Osteocyte (in vitro differentiated cells): Measurements from ENCODE around the gene RBP3. TPM values are rescaled to one million over a fixed set of nuclear protein-coding genes. Genes with fewer than 3 reads are reported as not detected.

ENCODE experiments used
- DNase-seq: peaks from one replicate; pipeline ENCODE4 v3.0.0; 2021; ENCODE audit warnings: mixed read lengths; ENCODE audit not compliant: unreplicated experiment; ENCODE audit errors: extremely low spot score
- H3K27ac Mint-ChIP-seq: one replicate; pipeline ENCODE4 v1.8.0; 2021; ENCODE audit warnings: mild to moderate bottlenecking, mixed read lengths; ENCODE audit not compliant: unreplicated experiment
- H3K27me3 Mint-ChIP-seq: one replicate; pipeline ENCODE4 v1.8.0; 2021; ENCODE audit warnings: mixed read lengths; ENCODE audit not compliant: unreplicated experiment
- H3K36me3 Mint-ChIP-seq: one replicate; pipeline ENCODE4 v1.8.0; 2021; ENCODE audit warnings: mixed read lengths; ENCODE audit not compliant: unreplicated experiment
- H3K4me1 Mint-ChIP-seq: one replicate; pipeline ENCODE4 v1.8.0; 2021; ENCODE audit warnings: mixed read lengths; ENCODE audit not compliant: unreplicated experiment
- H3K4me3 Mint-ChIP-seq: one replicate; pipeline ENCODE4 v1.8.0; 2021; ENCODE audit warnings: mild to moderate bottlenecking, moderate library complexity, mixed read lengths; ENCODE audit not compliant: unreplicated experiment
- H3K9me3 Mint-ChIP-seq: one replicate; pipeline ENCODE4 v1.8.0; 2021; ENCODE audit warnings: mixed read lengths; ENCODE audit not compliant: unreplicated experiment
- total RNA-seq: library from RNA; stranded (reverse); gene quantifications from 2 replicates; pipeline ENCODE4 v1.2.1, GENCODE V29; 2021
- TF ChIP-seq, protein P1 (sequence below): fragments of 200-600 bp; sonication (generic); IDR thresholded peaks from 2 replicates; pipeline ENCODE4 v1.5.0; 2021; ENCODE audit warnings: antibody characterized with exemption, mild to moderate bottlenecking, moderate library complexity

The RBP3 gene
- total RNA-seq, 1 donor from 2014 or later, result not detected

GRCh38 chr10:47303105-47303504 is 45.1 kb upstream of the RBP3 start:
- DNase-seq, result no peak
- Mint-ChIP-seq H3K9me3 (no peaks in the 10 kb centered on the region), H3K4me1 (peaks cover 8% of the 10 kb centered on the region), H3K27me3 (peaks cover 76% of the 10 kb centered on the region), H3K36me3 (no peaks in the 10 kb centered on the region), H3K4me3 (no peak overlapping the region), H3K27ac (no peak overlapping the region)
- TF ChIP-seq, protein P1, sequence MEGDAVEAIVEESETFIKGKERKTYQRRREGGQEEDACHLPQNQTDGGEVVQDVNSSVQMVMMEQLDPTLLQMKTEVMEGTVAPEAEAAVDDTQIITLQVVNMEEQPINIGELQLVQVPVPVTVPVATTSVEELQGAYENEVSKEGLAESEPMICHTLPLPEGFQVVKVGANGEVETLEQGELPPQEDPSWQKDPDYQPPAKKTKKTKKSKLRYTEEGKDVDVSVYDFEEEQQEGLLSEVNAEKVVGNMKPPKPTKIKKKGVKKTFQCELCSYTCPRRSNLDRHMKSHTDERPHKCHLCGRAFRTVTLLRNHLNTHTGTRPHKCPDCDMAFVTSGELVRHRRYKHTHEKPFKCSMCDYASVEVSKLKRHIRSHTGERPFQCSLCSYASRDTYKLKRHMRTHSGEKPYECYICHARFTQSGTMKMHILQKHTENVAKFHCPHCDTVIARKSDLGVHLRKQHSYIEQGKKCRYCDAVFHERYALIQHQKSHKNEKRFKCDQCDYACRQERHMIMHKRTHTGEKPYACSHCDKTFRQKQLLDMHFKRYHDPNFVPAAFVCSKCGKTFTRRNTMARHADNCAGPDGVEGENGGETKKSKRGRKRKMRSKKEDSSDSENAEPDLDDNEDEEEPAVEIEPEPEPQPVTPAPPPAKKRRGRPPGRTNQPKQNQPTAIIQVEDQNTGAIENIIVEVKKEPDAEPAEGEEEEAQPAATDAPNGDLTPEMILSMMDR, result no peak

DNA sequence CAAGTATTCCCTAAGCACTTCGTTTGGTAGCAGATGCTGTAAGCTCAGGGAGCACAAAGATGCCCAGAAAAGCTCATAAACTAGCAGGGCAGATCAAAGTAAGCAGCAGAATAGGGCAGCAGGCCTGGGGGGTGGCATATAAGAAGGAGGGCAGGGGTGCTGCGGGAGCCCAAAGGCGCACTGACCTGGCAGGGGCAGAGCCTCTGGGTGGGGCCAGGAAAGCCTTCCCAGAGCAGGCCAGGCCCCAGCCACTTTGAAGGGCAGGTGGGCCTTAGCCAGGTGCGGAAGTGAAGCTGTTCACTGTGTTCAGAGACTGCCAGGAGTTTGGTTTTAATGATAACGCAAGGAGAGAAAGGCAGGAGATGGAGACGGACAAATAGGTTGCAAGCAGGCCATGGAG is 44.3 kb upstream of the RBP3 start:
- Mint-ChIP-seq H3K27me3 (peaks cover 72% of the 10 kb centered on the region), H3K4me3 (no peak overlapping the region), H3K4me1 (peaks cover 8% of the 10 kb centered on the region), H3K27ac (no peak overlapping the region), H3K9me3 (no peaks in the 10 kb centered on the region), H3K36me3 (no peaks in the 10 kb centered on the region)
- no peak for DNase-seq
- TF ChIP-seq, protein P1, result no peak

- peaks cover 62% of the 10 kb centered on the region for H3K27me3 Mint-ChIP-seq
- TF ChIP-seq, protein P1, result no peak
- no peaks in the 10 kb centered on the region for H3K36me3 Mint-ChIP-seq
- H3K4me3 Mint-ChIP-seq, result no peak overlapping the region
- H3K4me1 Mint-ChIP-seq, result peaks cover 4% of the 10 kb centered on the region
- no peak overlapping the region for H3K27ac Mint-ChIP-seq
- DNase-seq, result no peak
- no peaks in the 10 kb centered on the region for H3K9me3 Mint-ChIP-seq
These were observed 42.6 kb upstream of the RBP3 start for GRCh38 chr10:47305566-47305965.

DNA sequence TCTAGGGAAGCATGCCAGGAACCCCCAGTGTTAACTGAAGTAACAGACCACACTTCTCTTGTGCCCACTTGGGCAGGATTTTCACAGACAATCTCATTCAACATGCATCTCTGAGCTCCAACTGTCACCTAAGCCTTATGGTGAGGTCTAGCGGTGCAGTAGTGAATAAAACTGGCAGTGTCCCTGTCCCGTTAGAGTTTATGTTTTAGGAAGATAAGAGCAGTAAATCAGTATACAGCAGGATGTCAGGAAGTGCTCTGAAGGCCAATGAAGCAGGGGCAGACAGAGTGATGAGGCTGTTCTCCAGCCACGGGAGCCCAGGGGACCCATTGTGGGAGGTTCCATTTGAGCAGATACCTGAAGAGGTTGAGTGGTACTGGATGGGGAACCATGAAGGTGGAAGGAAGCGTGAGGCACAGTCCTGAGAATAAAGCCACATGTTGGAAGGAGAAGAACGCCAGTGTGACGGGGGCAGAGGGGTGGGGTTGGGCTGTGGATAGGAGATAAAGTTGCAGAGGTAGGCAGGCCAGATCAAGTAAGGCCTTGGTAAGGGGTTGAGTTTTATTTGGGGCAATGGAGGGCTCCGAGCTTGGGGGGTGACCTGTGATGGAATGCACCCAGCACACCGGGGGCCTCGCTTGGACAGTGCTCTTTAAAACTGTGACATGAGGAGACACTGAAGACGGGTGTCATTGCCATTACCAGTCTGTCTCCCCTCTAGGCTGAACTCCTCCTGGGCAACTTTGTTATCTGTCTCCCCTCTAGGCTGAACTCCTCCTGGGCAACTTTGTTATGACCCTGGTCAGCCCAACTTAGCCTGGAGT is 41.6 kb upstream of the RBP3 start:
- Mint-ChIP-seq H3K36me3 (no peaks in the 10 kb centered on the region), H3K27ac (no peak overlapping the region), H3K27me3 (peaks cover 56% of the 10 kb centered on the region), H3K4me3 (no peak overlapping the region), H3K4me1 (peaks cover 2% of the 10 kb centered on the region), H3K9me3 (no peaks in the 10 kb centered on the region)
- TF ChIP-seq, protein P1, result no peak
- DNase-seq, result no peak

GRCh38 chr10:47307381-47307780 is 40.8 kb upstream of the RBP3 start:
- peaks cover 49% of the 10 kb centered on the region for H3K27me3 Mint-ChIP-seq
- peaks cover 2% of the 10 kb centered on the region for H3K4me1 Mint-ChIP-seq

More at GRCh38 chr10:47307381-47307780, 40.8 kb upstream of the RBP3 start:
- TF ChIP-seq, protein P1, result no peak
- H3K9me3 Mint-ChIP-seq, result no peaks in the 10 kb centered on the region
- no peak overlapping the region for H3K27ac Mint-ChIP-seq
- DNase-seq, result no peak
- no peak overlapping the region for H3K4me3 Mint-ChIP-seq
- no peaks in the 10 kb centered on the region for H3K36me3 Mint-ChIP-seq
